Placental pericyte (primary cell): Measurements from ENCODE around the gene PPIL6. TPM values are rescaled to one million over a fixed set of nuclear protein-coding genes. Genes with fewer than 3 reads are reported as not detected.

Experiments used
- total RNA-seq: library from RNA; depleted of rRNA; stranded (reverse); fragments of >200 nt; gene quantifications from 2 replicates; pipeline ENCODE4 v1.2.3, GENCODE V29; 2012

PPIL6 gene
- total RNA-seq: 1.8 and 2.6 TPM in 2 replicates

GRCh38 chr6:109440331-109441068, at the start of gene PPIL6, which contains the start of gene SMPD2:
Gene PPIL6, minus strand, starts transcription at chr6:109440628. Its CDS starts 38 bp downstream, at chr6:109440590.
Gene SMPD2, plus strand, starts transcription at chr6:109440724. Its CDS starts 398 bp downstream, at chr6:109441122.

GRCh38 chr6:109482905-109483734, 42.7 kb upstream of the PPIL6 start, which contains the start of gene ZBTB24:
Gene ZBTB24, minus strand, starts transcription at chr6:109483219. Its CDS starts 1,193 bp downstream, at chr6:109482026.

GRCh38 chr6:109455437-109456110, 15.1 kb upstream of the PPIL6 start, which contains the start of gene MICAL1:
Gene MICAL1, minus strand, starts transcription at chr6:109455772. Its CDS starts 1,576 bp downstream, at chr6:109454196.

GRCh38 chr6:109381747-109382575, 58.5 kb downstream of the PPIL6 start, which contains the start of gene CD164:
Gene CD164, minus strand, starts transcription at chr6:109382467. Its CDS starts 89 bp downstream, at chr6:109382378.

Other genes starting within 250 kb of the PPIL6 start
- gene CD164, start 58.2 kb downstream of the PPIL6 start, total RNA-seq: 169 and 191 TPM in 2 replicates
- gene SMPD2, start 96 bp upstream of the PPIL6 start, total RNA-seq: 11.2 and 14.7 TPM in 2 replicates
- 37.4 and 85.2 TPM in 2 replicates for gene MICAL1, start 15.1 kb upstream of the PPIL6 start, total RNA-seq
- gene ZBTB24, start 42.6 kb upstream of the PPIL6 start, total RNA-seq: 5.5 and 9.9 TPM in 2 replicates